Measurements from ENCODE around the gene C6orf62. TPM values are rescaled to one million over a fixed set of nuclear protein-coding genes. Genes with fewer than 3 reads are reported as not detected.

Gene C6orf62
- total RNA-seq, 1 donor from 2014 or later, result 79.7 TPM

GRCh38 chr6:24659561-24659960 lies 59.4 kb downstream of the C6orf62 start:
- no peak for DNase-seq (ENCODE audit: extremely low spot score, unreplicated experiment)
- H3K36me3 Mint-ChIP-seq (ENCODE audit: unreplicated experiment), result peaks cover 31% of the 10 kb centered on the region
- no peak overlapping the region for H3K4me3 Mint-ChIP-seq (ENCODE audit: unreplicated experiment)
- peaks cover 1% of the 10 kb centered on the region for H3K4me1 Mint-ChIP-seq (ENCODE audit: unreplicated experiment)
- H3K9me3 Mint-ChIP-seq (ENCODE audit: unreplicated experiment), result no peaks in the 10 kb centered on the region
- no peak overlapping the region for H3K27ac Mint-ChIP-seq (ENCODE audit: unreplicated experiment)
- no peaks in the 10 kb centered on the region for H3K27me3 Mint-ChIP-seq (ENCODE audit: unreplicated experiment)
- TF ChIP-seq CTCF (IDR thresholded peaks at IDR 0.05), result no peak

- no peak for TF ChIP-seq CTCF (IDR thresholded peaks at IDR 0.05)
- Mint-ChIP-seq H3K27ac (ENCODE audit: unreplicated experiment) (no peak overlapping the region), H3K4me3 (ENCODE audit: unreplicated experiment) (no peak overlapping the region), H3K27me3 (ENCODE audit: unreplicated experiment) (no peaks in the 10 kb centered on the region), H3K4me1 (ENCODE audit: unreplicated experiment) (no peaks in the 10 kb centered on the region), H3K9me3 (ENCODE audit: unreplicated experiment) (no peaks in the 10 kb centered on the region), H3K36me3 (ENCODE audit: unreplicated experiment) (peaks cover 30% of the 10 kb centered on the region)
- no peak for DNase-seq (ENCODE audit: extremely low spot score, unreplicated experiment)
Measured at GRCh38 chr6:24658573-24659560, 60.1 kb downstream of the C6orf62 start.

GRCh38 chr6:24655215-24655614 lies 63.7 kb downstream of the C6orf62 start:
- Mint-ChIP-seq H3K9me3 (ENCODE audit: unreplicated experiment) (no peaks in the 10 kb centered on the region), H3K36me3 (ENCODE audit: unreplicated experiment) (peaks cover 34% of the 10 kb centered on the region), H3K4me3 (ENCODE audit: unreplicated experiment) (no peak overlapping the region), H3K27ac (ENCODE audit: unreplicated experiment) (no peak overlapping the region), H3K27me3 (ENCODE audit: unreplicated experiment) (no peaks in the 10 kb centered on the region), H3K4me1 (ENCODE audit: unreplicated experiment) (no peaks in the 10 kb centered on the region)
- no peak for TF ChIP-seq CTCF (IDR thresholded peaks at IDR 0.05)
- no peak for DNase-seq (ENCODE audit: extremely low spot score, unreplicated experiment)

Other genes starting within 250 kb of the C6orf62 start
- gene GPLD1, start 229.6 kb downstream of the C6orf62 start, total RNA-seq, result 1.9 and 2.4 TPM in 2 replicates
- gene ALDH5A1, start 224.2 kb downstream of the C6orf62 start, total RNA-seq, result 6.6 and 7.8 TPM in 2 replicates
- not detected in 2 replicates for gene KIAA0319, start 73.0 kb downstream of the C6orf62 start, total RNA-seq
- 31.5 and 31.8 TPM in 2 replicates for gene TDP2, start 52.3 kb downstream of the C6orf62 start, total RNA-seq
- gene ACOT13, start 52.1 kb downstream of the C6orf62 start, total RNA-seq, result 23.9 and 26.9 TPM in 2 replicates
- 25.3 and 26.4 TPM in 2 replicates for gene GMNN, start 55.8 kb upstream of the C6orf62 start, total RNA-seq
- not detected in 2 replicates for gene ARMH2, start 79.8 kb upstream of the C6orf62 start, total RNA-seq
- 4.8 and 6.3 TPM in 2 replicates for gene RIPOR2, start 216.8 kb upstream of the C6orf62 start, total RNA-seq